HG03159 (cell line): ENCODE measurements around the gene KCNK3.

Experiments
- ATAC-seq: cut with Tn5 transposase; IDR thresholded peaks from one replicate; pipeline ENCODE4 v1.9.1; 2021; ENCODE audit warnings: mild to moderate bottlenecking, moderate library complexity; ENCODE audit not compliant: unreplicated experiment

The KCNK3 gene

GRCh38 chr2:26776195-26776800 is 83.8 kb downstream of the KCNK3 start:
- ATAC-seq = no peak

GRCh38 chr2:26778098-26778497 is 85.6 kb downstream of the KCNK3 start:
- ATAC-seq = no peak

GRCh38 chr2:26778507-26778906 is 86.0 kb downstream of the KCNK3 start:
- ATAC-seq = no peak

GRCh38 chr2:26780203-26780760 is 87.8 kb downstream of the KCNK3 start:
- no peak for ATAC-seq
